ENCODE measurements around the gene TNFRSF19. TPM values are rescaled to one million over a fixed set of nuclear protein-coding genes. Genes with fewer than 3 reads are reported as not detected.

Gene TNFRSF19
- total and polyA plus RNA-seq, 2 of the 8 experiments (the other 6 are each of a cell fraction or from before 2014, with no cell fraction given), result 0.50 to 0.95 TPM

- TF ChIP-seq, protein P1, sequence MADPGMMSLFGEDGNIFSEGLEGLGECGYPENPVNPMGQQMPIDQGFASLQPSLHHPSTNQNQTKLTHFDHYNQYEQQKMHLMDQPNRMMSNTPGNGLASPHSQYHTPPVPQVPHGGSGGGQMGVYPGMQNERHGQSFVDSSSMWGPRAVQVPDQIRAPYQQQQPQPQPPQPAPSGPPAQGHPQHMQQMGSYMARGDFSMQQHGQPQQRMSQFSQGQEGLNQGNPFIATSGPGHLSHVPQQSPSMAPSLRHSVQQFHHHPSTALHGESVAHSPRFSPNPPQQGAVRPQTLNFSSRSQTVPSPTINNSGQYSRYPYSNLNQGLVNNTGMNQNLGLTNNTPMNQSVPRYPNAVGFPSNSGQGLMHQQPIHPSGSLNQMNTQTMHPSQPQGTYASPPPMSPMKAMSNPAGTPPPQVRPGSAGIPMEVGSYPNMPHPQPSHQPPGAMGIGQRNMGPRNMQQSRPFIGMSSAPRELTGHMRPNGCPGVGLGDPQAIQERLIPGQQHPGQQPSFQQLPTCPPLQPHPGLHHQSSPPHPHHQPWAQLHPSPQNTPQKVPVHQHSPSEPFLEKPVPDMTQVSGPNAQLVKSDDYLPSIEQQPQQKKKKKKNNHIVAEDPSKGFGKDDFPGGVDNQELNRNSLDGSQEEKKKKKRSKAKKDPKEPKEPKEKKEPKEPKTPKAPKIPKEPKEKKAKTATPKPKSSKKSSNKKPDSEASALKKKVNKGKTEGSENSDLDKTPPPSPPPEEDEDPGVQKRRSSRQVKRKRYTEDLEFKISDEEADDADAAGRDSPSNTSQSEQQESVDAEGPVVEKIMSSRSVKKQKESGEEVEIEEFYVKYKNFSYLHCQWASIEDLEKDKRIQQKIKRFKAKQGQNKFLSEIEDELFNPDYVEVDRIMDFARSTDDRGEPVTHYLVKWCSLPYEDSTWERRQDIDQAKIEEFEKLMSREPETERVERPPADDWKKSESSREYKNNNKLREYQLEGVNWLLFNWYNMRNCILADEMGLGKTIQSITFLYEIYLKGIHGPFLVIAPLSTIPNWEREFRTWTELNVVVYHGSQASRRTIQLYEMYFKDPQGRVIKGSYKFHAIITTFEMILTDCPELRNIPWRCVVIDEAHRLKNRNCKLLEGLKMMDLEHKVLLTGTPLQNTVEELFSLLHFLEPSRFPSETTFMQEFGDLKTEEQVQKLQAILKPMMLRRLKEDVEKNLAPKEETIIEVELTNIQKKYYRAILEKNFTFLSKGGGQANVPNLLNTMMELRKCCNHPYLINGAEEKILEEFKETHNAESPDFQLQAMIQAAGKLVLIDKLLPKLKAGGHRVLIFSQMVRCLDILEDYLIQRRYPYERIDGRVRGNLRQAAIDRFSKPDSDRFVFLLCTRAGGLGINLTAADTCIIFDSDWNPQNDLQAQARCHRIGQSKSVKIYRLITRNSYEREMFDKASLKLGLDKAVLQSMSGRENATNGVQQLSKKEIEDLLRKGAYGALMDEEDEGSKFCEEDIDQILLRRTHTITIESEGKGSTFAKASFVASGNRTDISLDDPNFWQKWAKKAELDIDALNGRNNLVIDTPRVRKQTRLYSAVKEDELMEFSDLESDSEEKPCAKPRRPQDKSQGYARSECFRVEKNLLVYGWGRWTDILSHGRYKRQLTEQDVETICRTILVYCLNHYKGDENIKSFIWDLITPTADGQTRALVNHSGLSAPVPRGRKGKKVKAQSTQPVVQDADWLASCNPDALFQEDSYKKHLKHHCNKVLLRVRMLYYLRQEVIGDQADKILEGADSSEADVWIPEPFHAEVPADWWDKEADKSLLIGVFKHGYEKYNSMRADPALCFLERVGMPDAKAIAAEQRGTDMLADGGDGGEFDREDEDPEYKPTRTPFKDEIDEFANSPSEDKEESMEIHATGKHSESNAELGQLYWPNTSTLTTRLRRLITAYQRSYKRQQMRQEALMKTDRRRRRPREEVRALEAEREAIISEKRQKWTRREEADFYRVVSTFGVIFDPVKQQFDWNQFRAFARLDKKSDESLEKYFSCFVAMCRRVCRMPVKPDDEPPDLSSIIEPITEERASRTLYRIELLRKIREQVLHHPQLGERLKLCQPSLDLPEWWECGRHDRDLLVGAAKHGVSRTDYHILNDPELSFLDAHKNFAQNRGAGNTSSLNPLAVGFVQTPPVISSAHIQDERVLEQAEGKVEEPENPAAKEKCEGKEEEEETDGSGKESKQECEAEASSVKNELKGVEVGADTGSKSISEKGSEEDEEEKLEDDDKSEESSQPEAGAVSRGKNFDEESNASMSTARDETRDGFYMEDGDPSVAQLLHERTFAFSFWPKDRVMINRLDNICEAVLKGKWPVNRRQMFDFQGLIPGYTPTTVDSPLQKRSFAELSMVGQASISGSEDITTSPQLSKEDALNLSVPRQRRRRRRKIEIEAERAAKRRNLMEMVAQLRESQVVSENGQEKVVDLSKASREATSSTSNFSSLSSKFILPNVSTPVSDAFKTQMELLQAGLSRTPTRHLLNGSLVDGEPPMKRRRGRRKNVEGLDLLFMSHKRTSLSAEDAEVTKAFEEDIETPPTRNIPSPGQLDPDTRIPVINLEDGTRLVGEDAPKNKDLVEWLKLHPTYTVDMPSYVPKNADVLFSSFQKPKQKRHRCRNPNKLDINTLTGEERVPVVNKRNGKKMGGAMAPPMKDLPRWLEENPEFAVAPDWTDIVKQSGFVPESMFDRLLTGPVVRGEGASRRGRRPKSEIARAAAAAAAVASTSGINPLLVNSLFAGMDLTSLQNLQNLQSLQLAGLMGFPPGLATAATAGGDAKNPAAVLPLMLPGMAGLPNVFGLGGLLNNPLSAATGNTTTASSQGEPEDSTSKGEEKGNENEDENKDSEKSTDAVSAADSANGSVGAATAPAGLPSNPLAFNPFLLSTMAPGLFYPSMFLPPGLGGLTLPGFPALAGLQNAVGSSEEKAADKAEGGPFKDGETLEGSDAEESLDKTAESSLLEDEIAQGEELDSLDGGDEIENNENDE (IDR thresholded peaks at IDR 0.05; ENCODE audit: insufficient replicate concordance, low read length), result no peak
- TF ChIP-seq SIX5 (IDR thresholded peaks at IDR 0.05; ENCODE audit: low read depth, low read length), result no peak
- TF ChIP-seq KDM1A (IDR thresholded peaks at IDR 0.05; ENCODE audit: borderline replicate concordance, low read length), result no peak
- no peak for TF ChIP-seq TBP (IDR thresholded peaks at IDR 0.05; ENCODE audit: low read depth, low read length)
- no peak for TF ChIP-seq RNF2 (IDR thresholded peaks at IDR 0.05; ENCODE audit: borderline replicate concordance, low read depth, low read length, missing control alignments, poor library complexity, severe bottlenecking)
- TF ChIP-seq CTBP2 (IDR thresholded peaks at IDR 0.05; ENCODE audit: borderline replicate concordance, insufficient read depth, insufficient read length, low read length), result no peak
- TF ChIP-seq TAF7 (optimal IDR thresholded peaks at IDR 0.05; ENCODE audit: borderline replicate concordance, low read depth, low read length), result no peak
Measured at GRCh38 chr13:23679220-23679619, 109.0 kb downstream of the TNFRSF19 start (continued).
